ENCODE results near the gene LRRC4C.

The LRRC4C gene

DNA sequence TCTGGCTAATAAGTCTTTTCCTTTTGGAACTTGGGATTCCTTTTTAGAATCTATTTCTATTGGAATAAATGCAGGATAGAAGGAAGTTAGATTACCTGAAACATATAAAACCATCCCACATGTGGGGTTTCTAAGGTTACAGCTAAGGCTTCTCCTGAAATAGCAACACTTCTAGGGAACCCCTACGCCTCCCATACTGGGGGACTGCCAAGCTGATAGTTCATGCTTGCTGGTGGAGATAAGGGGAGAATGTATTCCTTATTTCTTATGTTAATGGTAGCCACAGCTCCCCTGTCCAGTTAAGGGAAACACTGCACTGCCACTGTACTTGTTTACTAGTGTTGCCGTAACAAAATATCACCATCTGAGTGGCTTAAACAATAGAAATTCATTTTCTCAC, 1189.6 kb downstream of the LRRC4C start:
- H3K9me2 ChIP-seq (ENCODE audit: low read depth, low read length), result no peaks in the 10 kb centered on the region
- no peaks in the 10 kb centered on the region for H3K27me3 ChIP-seq (ENCODE audit: insufficient read depth, low read length)
- H3K9ac ChIP-seq (ENCODE audit: low read length), result no peak overlapping the region
- no peaks in the 10 kb centered on the region for H4K20me1 ChIP-seq (ENCODE audit: insufficient read depth, low read length)
- TF ChIP-seq, protein P1, sequence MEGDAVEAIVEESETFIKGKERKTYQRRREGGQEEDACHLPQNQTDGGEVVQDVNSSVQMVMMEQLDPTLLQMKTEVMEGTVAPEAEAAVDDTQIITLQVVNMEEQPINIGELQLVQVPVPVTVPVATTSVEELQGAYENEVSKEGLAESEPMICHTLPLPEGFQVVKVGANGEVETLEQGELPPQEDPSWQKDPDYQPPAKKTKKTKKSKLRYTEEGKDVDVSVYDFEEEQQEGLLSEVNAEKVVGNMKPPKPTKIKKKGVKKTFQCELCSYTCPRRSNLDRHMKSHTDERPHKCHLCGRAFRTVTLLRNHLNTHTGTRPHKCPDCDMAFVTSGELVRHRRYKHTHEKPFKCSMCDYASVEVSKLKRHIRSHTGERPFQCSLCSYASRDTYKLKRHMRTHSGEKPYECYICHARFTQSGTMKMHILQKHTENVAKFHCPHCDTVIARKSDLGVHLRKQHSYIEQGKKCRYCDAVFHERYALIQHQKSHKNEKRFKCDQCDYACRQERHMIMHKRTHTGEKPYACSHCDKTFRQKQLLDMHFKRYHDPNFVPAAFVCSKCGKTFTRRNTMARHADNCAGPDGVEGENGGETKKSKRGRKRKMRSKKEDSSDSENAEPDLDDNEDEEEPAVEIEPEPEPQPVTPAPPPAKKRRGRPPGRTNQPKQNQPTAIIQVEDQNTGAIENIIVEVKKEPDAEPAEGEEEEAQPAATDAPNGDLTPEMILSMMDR (IDR thresholded peaks at IDR 0.05; ENCODE audit: low read length), result no peak
- TF ChIP-seq EZH2 (IDR thresholded peaks at IDR 0.05; ENCODE audit: borderline replicate concordance, low read length), result no peak
- H3K4me2 ChIP-seq (ENCODE audit: low read length), result no peak overlapping the region
- no peaks in the 10 kb centered on the region for H3K79me2 ChIP-seq (ENCODE audit: insufficient read depth, low read length)
- no peak overlapping the region for H2AFZ ChIP-seq (ENCODE audit: low read length)
- H3K27ac ChIP-seq (ENCODE audit: low read depth, low read length, poor library complexity, severe bottlenecking), result no peak overlapping the region
- H3F3A ChIP-seq (ENCODE audit: insufficient read depth, low read length), result no peaks in the 10 kb centered on the region
- no peaks in the 10 kb centered on the region for H3K36me3 ChIP-seq (ENCODE audit: insufficient read depth, low read length)
- no peak overlapping the region for H3K4me3 ChIP-seq (ENCODE audit: low read depth, low read length, poor library complexity, severe bottlenecking)
- no peaks in the 10 kb centered on the region for H3K4me1 ChIP-seq (ENCODE audit: insufficient read depth, low read length, severe bottlenecking)
- no peaks in the 10 kb centered on the region for H3K9me3 ChIP-seq (ENCODE audit: low read length)

DNA sequence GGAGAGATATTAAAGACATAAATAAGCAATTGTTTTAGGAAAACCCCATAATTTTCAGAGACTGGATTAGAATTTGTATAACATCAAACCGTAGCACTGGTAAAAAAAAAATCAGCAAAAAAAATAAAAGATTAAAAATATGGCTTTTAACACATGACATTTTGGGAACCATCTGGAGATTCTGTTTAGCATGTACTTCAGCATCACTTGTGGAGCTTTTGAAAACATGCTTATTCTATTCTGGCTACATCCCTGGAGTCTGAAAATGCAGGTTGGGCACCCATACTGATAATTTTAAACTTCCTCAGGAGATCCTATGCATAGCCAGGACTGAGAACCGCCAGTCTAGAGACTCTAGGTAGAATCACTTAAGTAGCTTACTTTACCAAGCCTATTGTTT, 1190.9 kb downstream of the LRRC4C start:
- Histone ChIP-seq H3K4me1 (ENCODE audit: insufficient read depth, low read length, severe bottlenecking) (no peaks in the 10 kb centered on the region), H3K9ac (ENCODE audit: low read length) (no peak overlapping the region), H3K9me3 (ENCODE audit: low read length) (no peaks in the 10 kb centered on the region), H2AFZ (ENCODE audit: low read length) (no peak overlapping the region), H3K4me2 (ENCODE audit: low read length) (no peak overlapping the region), H3K9me2 (ENCODE audit: low read depth, low read length) (no peaks in the 10 kb centered on the region), H3F3A (ENCODE audit: insufficient read depth, low read length) (no peaks in the 10 kb centered on the region), H3K27ac (ENCODE audit: low read depth, low read length, poor library complexity, severe bottlenecking) (no peak overlapping the region), H3K36me3 (ENCODE audit: insufficient read depth, low read length) (no peaks in the 10 kb centered on the region), H3K27me3 (ENCODE audit: insufficient read depth, low read length) (no peaks in the 10 kb centered on the region), H3K4me3 (ENCODE audit: low read depth, low read length, poor library complexity, severe bottlenecking) (no peak overlapping the region), H4K20me1 (ENCODE audit: insufficient read depth, low read length) (no peaks in the 10 kb centered on the region), H3K79me2 (ENCODE audit: insufficient read depth, low read length) (no peaks in the 10 kb centered on the region)
- TF ChIP-seq EZH2 (IDR thresholded peaks at IDR 0.05; ENCODE audit: borderline replicate concordance, low read length), result no peak
- TF ChIP-seq, protein P1 (IDR thresholded peaks at IDR 0.05; ENCODE audit: low read length), result no peak

DNA sequence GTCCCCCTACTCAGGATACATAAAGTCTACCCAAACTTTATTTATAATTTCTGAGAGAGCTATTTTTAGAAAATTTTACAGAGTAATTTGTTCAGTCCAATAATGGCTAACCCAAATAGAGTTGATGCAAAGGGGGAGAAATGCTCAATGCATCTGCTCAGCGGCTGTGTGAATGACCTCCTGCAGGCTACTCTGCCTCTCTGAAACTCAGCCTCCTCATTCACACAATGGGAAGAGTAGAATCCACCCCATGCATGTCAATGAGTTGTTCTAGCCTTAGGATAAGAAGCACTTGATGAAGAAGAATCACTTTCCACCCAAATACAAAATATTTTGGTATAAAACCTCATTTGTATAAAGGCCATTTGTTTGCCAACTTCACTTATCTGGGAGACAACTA, 1204.0 kb downstream of the LRRC4C start:
- Histone ChIP-seq H3K79me2 (ENCODE audit: insufficient read depth, low read length) (no peaks in the 10 kb centered on the region), H3K4me2 (ENCODE audit: low read length) (no peak overlapping the region), H4K20me1 (ENCODE audit: insufficient read depth, low read length) (no peaks in the 10 kb centered on the region), H3K9me2 (ENCODE audit: low read depth, low read length) (no peaks in the 10 kb centered on the region), H3K27me3 (ENCODE audit: insufficient read depth, low read length) (no peaks in the 10 kb centered on the region), H3K36me3 (ENCODE audit: insufficient read depth, low read length) (no peaks in the 10 kb centered on the region), H3K4me1 (ENCODE audit: insufficient read depth, low read length, severe bottlenecking) (no peaks in the 10 kb centered on the region), H2AFZ (ENCODE audit: low read length) (no peak overlapping the region), H3K9ac (ENCODE audit: low read length) (no peak overlapping the region), H3F3A (ENCODE audit: insufficient read depth, low read length) (no peaks in the 10 kb centered on the region), H3K4me3 (ENCODE audit: low read depth, low read length, poor library complexity, severe bottlenecking) (no peak overlapping the region), H3K27ac (ENCODE audit: low read depth, low read length, poor library complexity, severe bottlenecking) (no peak overlapping the region), H3K9me3 (ENCODE audit: low read length) (no peaks in the 10 kb centered on the region)
- TF ChIP-seq, protein P1 (IDR thresholded peaks at IDR 0.05; ENCODE audit: low read length), result no peak
- TF ChIP-seq EZH2 (IDR thresholded peaks at IDR 0.05; ENCODE audit: borderline replicate concordance, low read length), result no peak

Measured in OCI-LY1 (cell line).